GM23248 (cell line): ENCODE measurements around the gene CADPS2.

Source experiments
- EZH2 ChIP-seq: fragments of 200-600 bp; sonication (generic); IDR thresholded peaks from 2 replicates; pipeline ENCODE4 v1.6.1; 2018; ENCODE audit warnings: antibody characterized with exemption, mild to moderate bottlenecking; ENCODE audit not compliant: insufficient read depth, poor library complexity, severe bottlenecking
- EZH2phosphoT487 ChIP-seq: fragments of 200-600 bp; sonication (generic); IDR thresholded peaks from 2 replicates; pipeline ENCODE4 v1.6.1; 2018; ENCODE audit warnings: antibody characterized with exemption, moderate library complexity, mild to moderate bottlenecking, low read depth; ENCODE audit not compliant: insufficient read depth

DNA sequence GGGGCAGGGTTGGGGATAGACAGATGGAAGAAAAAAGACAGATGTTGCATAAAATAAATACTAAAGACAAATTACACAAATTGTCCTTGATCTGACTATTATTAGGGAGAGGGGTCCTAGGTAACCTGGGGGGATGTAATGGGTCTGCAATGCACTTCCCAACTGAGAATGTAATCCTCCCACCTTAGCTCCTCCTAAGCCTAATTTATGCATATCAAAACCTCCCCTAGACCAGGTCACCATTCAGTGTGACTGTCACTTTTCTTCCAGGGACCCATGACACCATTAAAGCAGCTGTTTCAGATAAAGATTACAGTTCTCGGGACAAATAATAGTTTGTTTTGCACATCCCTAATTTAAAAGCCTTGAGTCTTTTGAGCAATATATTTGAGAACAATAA, 447.8 kb downstream of the CADPS2 start:
- no peak for TF ChIP-seq EZH2
- TF ChIP-seq EZH2phosphoT487: no peak
